MM.1S (cell line): ENCODE data around the gene ACSF3.

Experiments used
- DNase-seq: peaks from one replicate; pipeline ENCODE4 v3.0.0-alpha.2; 2015
- H2AFZ ChIP-seq: fragments of 300-600 bp; sonication (generic); 2 replicates; pipeline ENCODE4 v1.6.0; 2016; ENCODE audit warnings: antibody characterized with exemption, low read length
- H3F3A ChIP-seq: fragments of 300-600 bp; sonication (generic); 2 replicates; pipeline ENCODE4 v1.6.1; 2016; ENCODE audit warnings: mild to moderate bottlenecking, antibody characterized with exemption, low read length, moderate library complexity, mixed read lengths; ENCODE audit not compliant: insufficient read depth
- H3K27ac ChIP-seq: fragments of 300-600 bp; sonication (generic); 2 replicates; pipeline ENCODE4 v1.5.1; 2016; ENCODE audit warnings: mild to moderate bottlenecking, low read length
- H3K27me3 ChIP-seq: fragments of 300-600 bp; sonication (generic); replicated peaks from 2 replicates; pipeline ENCODE4 v1.6.0; 2016; ENCODE audit warnings: low read length; ENCODE audit not compliant: insufficient read depth
- H3K36me3 ChIP-seq: fragments of 300-600 bp; sonication (generic); replicated peaks from 2 replicates; pipeline ENCODE4 v1.6.1; 2016; ENCODE audit warnings: mild to moderate bottlenecking, low read length, mixed read lengths; ENCODE audit not compliant: insufficient read depth
- H3K4me1 ChIP-seq: fragments of 300-600 bp; sonication (generic); 2 replicates; pipeline ENCODE4 v1.6.1; 2016; ENCODE audit warnings: low read length, mixed read lengths
- H3K4me2 ChIP-seq: fragments of 300-600 bp; sonication (generic); 2 replicates; pipeline ENCODE4 v1.6.0; 2016; ENCODE audit warnings: low read depth, low read length
- H3K4me3 ChIP-seq: fragments of 300-600 bp; sonication (generic); 2 replicates; pipeline ENCODE4 v1.5.1; 2016; ENCODE audit warnings: low read length, mixed read lengths
- H3K79me2 ChIP-seq: fragments of 300-600 bp; sonication (generic); 2 replicates; pipeline ENCODE4 v1.6.1; 2016; ENCODE audit warnings: mixed run types, low read length, mixed read lengths
- H3K9ac ChIP-seq: fragments of 300-600 bp; sonication (generic); 2 replicates; pipeline ENCODE4 v1.6.1; 2016; ENCODE audit warnings: low read length, mixed read lengths
- H3K9me2 ChIP-seq: fragments of 300-600 bp; sonication (generic); replicated peaks from 2 replicates; pipeline ENCODE4 v1.6.1; 2016; ENCODE audit warnings: mild to moderate bottlenecking, low read length, mixed read lengths; ENCODE audit not compliant: insufficient read depth
- H3K9me3 ChIP-seq: fragments of 300-600 bp; sonication (generic); replicated peaks from 2 replicates; pipeline ENCODE4 v1.6.1; 2016; ENCODE audit warnings: mild to moderate bottlenecking, low read length, mixed read lengths; ENCODE audit not compliant: insufficient read depth
- H4K20me1 ChIP-seq: fragments of 300-600 bp; sonication (generic); 2 replicates; pipeline ENCODE4 v1.6.1; 2016; ENCODE audit warnings: mild to moderate bottlenecking, low read length, moderate library complexity, mixed read lengths; ENCODE audit not compliant: insufficient read depth
- EZH2 ChIP-seq: fragments of 300-600 bp; sonication (generic); optimal IDR thresholded peaks from 2 replicates; pipeline ENCODE3; 2017; ENCODE audit warnings: low read depth, mild to moderate bottlenecking, antibody characterized with exemption, low read length, mixed read lengths
- EZH2phosphoT487 ChIP-seq: fragments of 300-600 bp; sonication (generic); IDR thresholded peaks from 2 replicates; pipeline ENCODE4 v1.6.1; 2018; ENCODE audit warnings: antibody characterized with exemption, low read length
- TF ChIP-seq, protein P1 (sequence below): fragments of 300-600 bp; sonication (generic); IDR thresholded peaks from 2 replicates; pipeline ENCODE4 v1.5.1; 2016; ENCODE audit warnings: antibody characterized with exemption, low read length, mixed read lengths

ACSF3 gene

DNA sequence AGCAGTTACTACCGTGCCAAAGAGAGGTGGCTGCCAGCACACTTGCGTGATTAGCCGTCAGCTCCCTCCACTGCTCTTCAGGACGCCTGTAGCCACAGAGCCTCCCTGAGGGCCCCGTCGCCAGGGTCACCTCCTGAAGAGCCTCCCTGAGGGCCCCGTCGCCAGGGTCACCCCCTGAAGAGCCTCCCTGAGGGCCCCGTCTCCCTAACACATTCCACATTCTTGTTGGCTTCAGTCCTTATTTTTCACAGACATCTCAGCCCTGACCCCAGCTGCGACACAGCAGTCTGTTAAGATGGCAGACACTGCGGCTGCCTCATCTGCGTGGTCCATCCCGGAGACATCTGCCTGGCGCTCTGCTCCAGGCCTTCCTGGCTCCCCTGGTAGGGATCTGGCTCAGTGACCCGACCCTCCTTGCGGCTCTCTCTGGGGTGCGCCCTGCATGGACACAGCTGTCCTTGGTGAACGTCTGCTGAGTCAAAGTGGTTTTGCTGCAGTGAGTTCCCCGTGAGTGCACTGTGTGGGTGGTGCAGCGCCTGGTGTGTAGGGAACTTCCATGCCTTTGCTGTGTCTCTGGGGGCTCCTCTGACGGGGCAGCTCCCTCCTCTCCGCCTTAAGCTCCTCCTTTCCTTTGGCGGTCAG is 11.4 kb downstream of the ACSF3 start:
- 0 out of 2 replicates have a peak, but pooled peaks cover 3% of the 10 kb centered on the region for H3K79me2 ChIP-seq
- H3K9ac ChIP-seq: no peak overlapping the region
- H3F3A ChIP-seq: no peaks in the 10 kb centered on the region
- H3K9me2 ChIP-seq: no peaks in the 10 kb centered on the region
- DNase-seq: no peak
- H2AFZ ChIP-seq: no peak overlapping the region
- no peak overlapping the region for H3K27ac ChIP-seq
- no peaks in the 10 kb centered on the region for H4K20me1 ChIP-seq
- TF ChIP-seq EZH2 (no peak), EZH2phosphoT487 (no peak)
- TF ChIP-seq, protein P1, sequence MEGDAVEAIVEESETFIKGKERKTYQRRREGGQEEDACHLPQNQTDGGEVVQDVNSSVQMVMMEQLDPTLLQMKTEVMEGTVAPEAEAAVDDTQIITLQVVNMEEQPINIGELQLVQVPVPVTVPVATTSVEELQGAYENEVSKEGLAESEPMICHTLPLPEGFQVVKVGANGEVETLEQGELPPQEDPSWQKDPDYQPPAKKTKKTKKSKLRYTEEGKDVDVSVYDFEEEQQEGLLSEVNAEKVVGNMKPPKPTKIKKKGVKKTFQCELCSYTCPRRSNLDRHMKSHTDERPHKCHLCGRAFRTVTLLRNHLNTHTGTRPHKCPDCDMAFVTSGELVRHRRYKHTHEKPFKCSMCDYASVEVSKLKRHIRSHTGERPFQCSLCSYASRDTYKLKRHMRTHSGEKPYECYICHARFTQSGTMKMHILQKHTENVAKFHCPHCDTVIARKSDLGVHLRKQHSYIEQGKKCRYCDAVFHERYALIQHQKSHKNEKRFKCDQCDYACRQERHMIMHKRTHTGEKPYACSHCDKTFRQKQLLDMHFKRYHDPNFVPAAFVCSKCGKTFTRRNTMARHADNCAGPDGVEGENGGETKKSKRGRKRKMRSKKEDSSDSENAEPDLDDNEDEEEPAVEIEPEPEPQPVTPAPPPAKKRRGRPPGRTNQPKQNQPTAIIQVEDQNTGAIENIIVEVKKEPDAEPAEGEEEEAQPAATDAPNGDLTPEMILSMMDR: no peak
- no peaks in the 10 kb centered on the region for H3K27me3 ChIP-seq
- no peak overlapping the region for H3K4me3 ChIP-seq
- no peaks in the 10 kb centered on the region for H3K9me3 ChIP-seq
- H3K36me3 ChIP-seq: no peaks in the 10 kb centered on the region
- no peaks in the 10 kb centered on the region for H3K4me1 ChIP-seq
- no peak overlapping the region for H3K4me2 ChIP-seq

DNA sequence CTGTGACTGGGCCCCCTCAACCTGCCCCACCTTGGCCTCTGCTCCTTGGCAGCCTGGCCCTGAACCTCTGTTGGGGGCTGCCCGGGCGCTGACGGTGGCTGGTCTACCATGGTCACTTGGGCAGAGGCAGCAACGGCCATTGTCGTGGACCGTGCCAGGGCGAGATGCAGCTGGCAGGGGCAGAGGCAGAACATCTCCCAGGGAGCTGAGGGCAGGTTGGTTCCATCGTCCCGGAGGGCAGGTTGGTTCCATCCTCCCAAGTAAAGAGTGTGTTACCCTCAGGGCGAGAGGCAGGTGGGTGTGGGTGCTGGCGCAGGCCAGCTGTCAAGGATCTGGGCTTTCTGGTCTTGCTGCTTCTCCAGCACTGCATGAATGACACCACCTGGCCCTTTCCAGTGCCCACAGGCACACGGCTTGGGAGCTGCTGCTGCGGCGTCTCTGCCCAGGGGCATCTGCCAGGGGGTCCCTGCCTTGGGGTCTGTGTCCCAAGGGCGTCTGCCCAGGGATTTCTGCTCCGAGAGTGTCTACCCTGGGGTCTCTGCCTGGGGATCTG is 12.0 kb downstream of the ACSF3 start:
- Histone ChIP-seq H4K20me1 (no peaks in the 10 kb centered on the region), H3K27me3 (no peaks in the 10 kb centered on the region), H3K79me2 (no peaks in the 10 kb centered on the region), H3K4me2 (no peak overlapping the region), H3K36me3 (no peaks in the 10 kb centered on the region), H3K27ac (no peak overlapping the region), H3K9me2 (no peaks in the 10 kb centered on the region), H3K9ac (no peak overlapping the region), H3K9me3 (no peaks in the 10 kb centered on the region), H3K4me3 (no peak overlapping the region), H2AFZ (no peak overlapping the region), H3F3A (no peaks in the 10 kb centered on the region), H3K4me1 (no peaks in the 10 kb centered on the region)
- no peak for TF ChIP-seq EZH2phosphoT487
- TF ChIP-seq, protein P1: no peak
- TF ChIP-seq EZH2: no peak
- no peak for DNase-seq

DNA sequence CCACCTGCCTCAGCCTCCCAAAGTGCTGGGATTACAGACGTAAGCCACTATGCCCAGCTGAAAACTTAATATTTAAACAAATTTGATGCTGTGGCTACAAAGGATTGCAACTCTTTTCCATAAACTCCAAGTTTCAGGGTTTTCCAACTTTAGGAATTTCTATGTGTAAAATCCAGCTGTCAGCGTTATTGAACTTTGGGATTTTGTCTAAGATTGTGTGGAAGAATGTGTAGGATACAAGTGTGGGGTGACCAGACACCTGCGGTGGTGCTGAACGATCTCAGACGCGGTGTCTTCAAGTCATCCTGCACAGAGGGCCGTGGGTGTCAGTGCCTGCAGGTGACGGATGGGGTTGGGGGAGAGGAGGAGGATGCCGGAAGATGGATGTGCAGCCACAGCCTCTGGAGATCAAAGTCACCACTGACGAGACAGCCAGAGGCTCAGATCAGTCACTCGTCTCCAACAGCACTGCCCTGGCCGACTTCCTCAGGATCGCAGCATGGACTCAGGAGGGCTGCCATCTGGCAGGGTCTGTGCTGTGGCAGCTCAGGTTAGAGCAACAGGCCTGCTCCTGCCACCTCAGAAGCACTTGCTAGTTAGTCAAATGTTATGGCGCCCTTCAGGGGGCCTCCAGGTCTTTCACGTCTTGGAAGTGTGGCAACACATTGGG is 13.0 kb downstream of the ACSF3 start:
- Histone ChIP-seq H3F3A (no peaks in the 10 kb centered on the region), H3K9ac (no peak overlapping the region), H3K9me3 (no peaks in the 10 kb centered on the region), H2AFZ (no peak overlapping the region), H3K4me3 (no peak overlapping the region), H3K27me3 (no peaks in the 10 kb centered on the region), H3K9me2 (no peaks in the 10 kb centered on the region), H3K27ac (no peak overlapping the region), H3K4me1 (no peaks in the 10 kb centered on the region), H3K36me3 (no peaks in the 10 kb centered on the region), H3K79me2 (no peaks in the 10 kb centered on the region), H4K20me1 (no peaks in the 10 kb centered on the region), H3K4me2 (no peak overlapping the region)
- TF ChIP-seq EZH2phosphoT487 (no peak), EZH2 (no peak)
- TF ChIP-seq, protein P1: no peak
- DNase-seq: no peak
